ENCODE data around the gene STIP1. TPM values are rescaled to one million over a fixed set of nuclear protein-coding genes. Genes with fewer than 3 reads are reported as not detected.

The STIP1 gene
- total and polyA plus RNA-seq, 9 of the 15 experiments (the other 6 are each of a cell fraction or from before 2014, with no cell fraction given): 58.1 to 465 (median 346) TPM

- BruUV-seq (replicated peaks): TSS peak; percentile 88
- H3K27ac ChIP-seq (ENCODE audit: extremely low read depth, low read depth, low read length): peak overlapping the region; percentile 100
- TF ChIP-seq MXI1 (IDR thresholded peaks at IDR 0.05; ENCODE audit: low read depth, low read length): 0 out of 2 replicates have a peak, but pooled peaks have one; percentile 10
- TF ChIP-seq PHB2 (IDR thresholded peaks at IDR 0.05; ENCODE audit: low read depth): no peak
- no peak for TF ChIP-seq SIRT6 (IDR thresholded peaks at IDR 0.05; ENCODE audit: low read depth, low read length)
- peak; percentile 44 for TF ChIP-seq ETS1 (conservative IDR thresholded peaks at IDR 0.05; ENCODE audit: control insufficient read depth, low read depth, low read length)
- TF ChIP-seq ZBTB1 (CRISPR knock-in tag; IDR thresholded peaks at IDR 0.05; ENCODE audit: borderline replicate concordance, low read depth): no peak
- TF ChIP-seq MYC (IDR thresholded peaks at IDR 0.05; ENCODE audit: low read depth, low read length): peak; percentile 60
- TF ChIP-seq MYC (CRISPR knock-in tag; IDR thresholded peaks at IDR 0.05; ENCODE audit: borderline replicate concordance, low read depth): no peak
- TF ChIP-seq CLOCK (CRISPR knock-in tag; IDR thresholded peaks at IDR 0.05; ENCODE audit: borderline replicate concordance): no peak
- no peak for TF ChIP-seq CHD1 (IDR thresholded peaks at IDR 0.05; ENCODE audit: low read length)
- peak; percentile 30; the same call in 1 of the 2 replicates for TF ChIP-seq CBFB (CRISPR knock-in tag; IDR thresholded peaks at IDR 0.05)
- peak; percentile 9; the same call in 1 of the 2 replicates for TF ChIP-seq CC2D1A (IDR thresholded peaks at IDR 0.05)
Measured at GRCh38 chr11:64207256-64208085, 21.5 kb downstream of the STIP1 start.

More at GRCh38 chr11:64207256-64208085, 21.5 kb downstream of the STIP1 start:
- POLR2A ChIA-PET: interaction anchor here (0.6 to 8.2 kb wide), 26 partner anchors 11 to 426 kb away, joined by 3 to 77 read pairs (median 6); partner anchors contain the start of genes BAD, CATSPERZ, COX8A and ESRRA
- Histone ChIP-seq H2AFZ (ENCODE audit: low read depth, low read length) (peak overlapping the region; percentile 76), H4K20me1 (replicated peaks; ENCODE audit: control insufficient read depth, insufficient read depth, low read length) (no peaks in the 10 kb centered on the region; the same call in 1 of the 2 replicates), H3K9ac (ENCODE audit: insufficient read depth in 1 of 2, low read depth in 2 of 2, low read length in 2 of 2) (peak overlapping the region; percentile 99 to 100), H3K9me3 (replicated peaks; ENCODE audit: control insufficient read depth, insufficient read depth, low read depth, low read length) (no peaks in the 10 kb centered on the region), H3K79me2 (ENCODE audit: control insufficient read depth, insufficient read depth, low read length) (peaks cover 47% of the 10 kb centered on the region), H3K27me3 (ENCODE audit: control insufficient read depth in 2 of 2, insufficient read depth in 2 of 2, low read length in 2 of 2) (no peaks in the 10 kb centered on the region), H3K9me1 (ENCODE audit: control insufficient read depth, insufficient read depth, low read length) (peaks cover 8% of the 10 kb centered on the region), H3K4me2 (ENCODE audit: insufficient read depth, low read length) (peak overlapping the region; percentile 97), H3K4me1 (replicated peaks in 1 of 2; ENCODE audit: control insufficient read depth in 2 of 2, insufficient read depth in 2 of 2, low read length in 2 of 2) (peaks cover 36 to 70% of the 10 kb centered on the region in 2 experiments), H3K36me3 (ENCODE audit: control insufficient read depth, insufficient read depth, low read length) (peaks cover 91% of the 10 kb centered on the region), H3K4me3 (peak overlapping the region; percentile 77)
- in situ Hi-C loops (cut with MboI): no loop called here
- intact Hi-C loops (cut with micrococcal nuclease): loop anchor here (2.0 to 5.0 kb wide), 3 partner anchors 23 to 150 kb away; partner anchors contain the start of genes DNAJC4, PPP1R14B and RPS6KA4
- FAIRE-seq (peak; percentile 99), ATAC-seq (peak; percentile 76), DNase-seq (ENCODE audit: extremely low read depth in 1 of 4, low spot score in 3 of 4) (peak; percentile 89 to 95 (median 89))
- WGBS (ENCODE audit: insufficient coverage, low coverage, missing lambda C conversion rate): under 1% methylated on average over 29 of the region's 30 CpGs
- CTCF ChIA-PET (ENCODE audit: low intra/inter-chr PET ratio): interaction anchor here (2.6 kb wide), 1 partner anchor 94 kb away, joined by 9 read pairs; no protein-coding TSS in a partner anchor
